Activated naive CD8-positive, alpha-beta T cell treated with anti-CD3 and anti-CD28 coated beads, Interleukin-2, amount 50 U/mL, for 24 hours (primary cell): Measurements from ENCODE around the gene TRIM54.
"Not testable (repeated sequence)": the region's sequence is repeated elsewhere in the genome, so short reads cannot be mapped to it uniquely, and the experiment has no call there.

ENCODE experiments used
- ATAC-seq: fragments of 150-1000 bp; cut with Tn5 transposase; one replicate; pipeline ENCODE4 v1.10.0; 2021
- DNase-seq: peaks from one replicate; pipeline ENCODE4 v3.0.0; 2021
- H3K27ac Mint-ChIP-seq: one replicate; pipeline ENCODE4 v1.8.0; 2021; ENCODE audit warnings: mild to moderate bottlenecking, mixed read lengths
- H3K27me3 Mint-ChIP-seq: one replicate; pipeline ENCODE4 v1.8.0; 2021; ENCODE audit warnings: mixed read lengths
- H3K36me3 Mint-ChIP-seq: one replicate; pipeline ENCODE4 v1.8.0; 2021; ENCODE audit warnings: low read depth, mixed read lengths
- H3K4me1 Mint-ChIP-seq: one replicate; pipeline ENCODE4 v1.8.0; 2021; ENCODE audit warnings: mixed read lengths
- H3K4me3 Mint-ChIP-seq: one replicate; pipeline ENCODE4 v1.8.0; 2021; ENCODE audit warnings: mild to moderate bottlenecking, moderate library complexity, mixed read lengths
- H3K9me3 Mint-ChIP-seq: one replicate; pipeline ENCODE4 v1.8.0; 2021; ENCODE audit warnings: mixed read lengths

The TRIM54 gene

DNA sequence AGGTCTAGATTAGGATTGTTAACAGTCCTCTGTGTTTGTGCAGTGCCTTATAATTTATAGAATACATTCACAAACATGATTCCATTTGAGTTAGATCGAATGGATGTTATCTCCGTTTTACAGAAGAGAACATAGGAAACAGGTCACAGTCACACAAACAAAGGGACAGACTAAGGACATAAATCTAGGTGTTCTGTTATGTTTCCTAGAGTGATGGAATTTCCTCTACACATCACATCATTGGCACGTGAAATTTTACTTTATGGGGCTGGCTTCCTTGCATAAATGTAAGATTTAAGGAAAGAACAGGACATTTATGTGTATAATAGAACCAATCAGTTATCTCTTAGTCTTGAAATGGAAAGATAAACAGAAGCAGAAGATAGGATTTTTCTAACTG lies 6.4 kb downstream of the TRIM54 start:
- DNase-seq, result no peak
- peaks cover 9% of the 10 kb centered on the region for H3K27me3 Mint-ChIP-seq

DNA sequence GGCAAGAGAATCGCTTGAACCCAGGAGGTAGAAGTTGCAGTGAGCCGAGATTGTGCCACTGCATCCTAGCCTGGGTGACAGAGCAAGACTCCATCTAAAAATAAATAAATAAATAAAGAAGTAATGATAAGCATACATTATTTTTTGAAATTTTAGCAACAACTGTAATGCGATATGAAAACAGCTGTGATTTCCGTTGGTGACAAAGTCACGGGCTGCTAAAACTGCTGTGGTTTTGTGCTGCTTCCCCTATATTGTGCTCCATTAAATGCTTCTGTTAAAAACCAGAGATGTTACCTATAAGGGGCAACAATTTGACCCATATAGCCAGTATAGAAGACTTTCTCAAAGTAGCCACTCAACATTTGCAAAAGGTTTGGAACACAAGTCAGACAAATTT lies 8.3 kb downstream of the TRIM54 start:
- no peaks in the 10 kb centered on the region for H3K9me3 Mint-ChIP-seq
- H3K27ac Mint-ChIP-seq, result no peak overlapping the region
- H3K4me3 Mint-ChIP-seq, result no peak overlapping the region
- ATAC-seq, result no peak
- H3K27me3 Mint-ChIP-seq, result peaks cover 10% of the 10 kb centered on the region
- no peak for DNase-seq
- no peaks in the 10 kb centered on the region for H3K4me1 Mint-ChIP-seq
- no peaks in the 10 kb centered on the region for H3K36me3 Mint-ChIP-seq

More for the DNA sequence above, 6.4 kb downstream of the TRIM54 start:
- Mint-ChIP-seq H3K27ac (no peak overlapping the region), H3K4me3 (no peak overlapping the region), H3K36me3 (no peaks in the 10 kb centered on the region), H3K4me1 (no peaks in the 10 kb centered on the region), H3K9me3 (no peaks in the 10 kb centered on the region)
- ATAC-seq, result no peak

DNA sequence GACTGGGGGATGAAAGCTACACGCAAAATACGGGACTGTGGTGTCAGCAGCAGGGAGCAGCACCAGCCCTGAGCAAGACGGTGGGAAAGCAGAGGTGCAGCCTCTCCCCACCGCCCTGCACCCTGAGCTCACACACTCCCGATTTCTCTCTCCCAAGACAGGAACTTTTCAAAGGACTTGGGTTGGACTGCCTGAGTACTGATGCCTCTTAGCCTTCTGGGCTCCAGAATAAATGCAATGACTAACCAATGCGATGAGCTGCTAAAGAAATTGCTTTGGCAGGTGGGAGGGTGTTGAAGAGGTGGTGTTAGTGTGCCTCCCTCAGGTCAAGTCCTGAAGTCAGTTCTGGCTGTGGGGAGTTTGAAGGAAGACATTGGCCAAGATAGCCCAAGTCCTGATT lies 9.6 kb downstream of the TRIM54 start:
- no peak overlapping the region for H3K4me3 Mint-ChIP-seq
- no peaks in the 10 kb centered on the region for H3K9me3 Mint-ChIP-seq
- no peak for DNase-seq
- no peaks in the 10 kb centered on the region for H3K4me1 Mint-ChIP-seq
- H3K36me3 Mint-ChIP-seq, result no peaks in the 10 kb centered on the region
- H3K27ac Mint-ChIP-seq, result no peak overlapping the region
- H3K27me3 Mint-ChIP-seq, result peaks cover 12% of the 10 kb centered on the region
- ATAC-seq, result no peak

- H3K4me1 Mint-ChIP-seq, result no peaks in the 10 kb centered on the region
- no peak overlapping the region for H3K4me3 Mint-ChIP-seq
- H3K27ac Mint-ChIP-seq, result no peak overlapping the region
- no peaks in the 10 kb centered on the region for H3K9me3 Mint-ChIP-seq
- DNase-seq (no peak), ATAC-seq (no peak)
- H3K36me3 Mint-ChIP-seq, result no peaks in the 10 kb centered on the region
- peaks cover 17% of the 10 kb centered on the region for H3K27me3 Mint-ChIP-seq
Observed at GRCh38 chr2:27294928-27295327, 12.7 kb downstream of the TRIM54 start.

GRCh38 chr2:27296481-27296880 lies 14.3 kb downstream of the TRIM54 start:
- H3K36me3 Mint-ChIP-seq, result no peaks in the 10 kb centered on the region
- no peak overlapping the region for H3K27ac Mint-ChIP-seq
- no peak overlapping the region for H3K4me3 Mint-ChIP-seq
- H3K27me3 Mint-ChIP-seq, result peaks cover 17% of the 10 kb centered on the region
- ATAC-seq (no peak), DNase-seq (no peak)
- H3K4me1 Mint-ChIP-seq, result no peaks in the 10 kb centered on the region
- no peaks in the 10 kb centered on the region for H3K9me3 Mint-ChIP-seq

DNA sequence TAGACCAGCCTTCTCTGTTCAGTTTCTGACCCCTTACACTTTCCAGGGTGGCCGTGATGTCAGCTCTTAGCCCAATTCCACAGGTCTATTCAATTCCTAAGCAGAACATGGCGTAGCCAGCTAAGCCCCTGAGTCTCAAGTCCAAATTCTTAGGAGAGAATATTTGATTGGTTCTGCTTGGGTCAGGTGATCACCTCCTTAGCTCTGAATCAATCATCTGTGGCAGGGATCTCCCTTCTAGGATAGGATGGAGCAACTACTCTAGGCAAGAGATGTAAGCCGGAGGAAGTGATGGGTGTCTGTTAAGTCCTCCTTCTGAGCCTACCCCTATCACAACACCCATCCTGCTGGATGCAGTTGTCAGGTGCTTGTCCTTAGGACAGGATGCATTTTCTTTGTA lies 15.0 kb downstream of the TRIM54 start:
- Mint-ChIP-seq H3K27me3 (peaks cover 16% of the 10 kb centered on the region), H3K36me3 (no peaks in the 10 kb centered on the region), H3K4me1 (no peaks in the 10 kb centered on the region), H3K27ac (no peak overlapping the region), H3K9me3 (no peaks in the 10 kb centered on the region), H3K4me3 (no peak overlapping the region)
- ATAC-seq (no peak), DNase-seq (no peak)

- Mint-ChIP-seq H3K27ac (no peak overlapping the region), H3K36me3 (no peaks in the 10 kb centered on the region), H3K4me3 (no peak overlapping the region), H3K9me3 (no peaks in the 10 kb centered on the region), H3K27me3 (peaks cover 14% of the 10 kb centered on the region), H3K4me1 (peaks cover 3% of the 10 kb centered on the region)
- ATAC-seq (no peak), DNase-seq (no peak)
Observed at GRCh38 chr2:27298391-27299080, 16.3 kb downstream of the TRIM54 start.

DNA sequence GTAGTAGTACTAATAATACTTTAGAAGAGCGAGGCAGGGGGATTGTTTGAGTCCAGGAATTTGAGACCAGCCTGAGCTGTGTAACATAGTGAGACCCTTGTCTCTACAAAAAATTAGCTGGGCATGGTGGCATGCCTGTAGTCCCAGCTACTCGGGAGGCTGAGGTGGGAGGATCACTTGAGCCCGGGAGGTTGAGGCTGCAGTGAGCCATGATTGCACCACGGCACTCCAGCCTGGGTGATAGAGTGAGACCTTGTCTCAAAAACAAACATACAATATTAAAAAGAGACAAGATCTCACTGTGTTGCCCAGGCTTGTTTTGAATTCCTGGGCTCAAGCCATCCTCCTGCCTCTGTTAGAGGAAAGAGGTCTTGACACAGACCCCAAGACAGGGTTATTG lies 18.4 kb downstream of the TRIM54 start:
- not testable (repeated sequence) for DNase-seq, H3K9me3 Mint-ChIP-seq, H3K36me3 Mint-ChIP-seq, H3K4me3 Mint-ChIP-seq, H3K27ac Mint-ChIP-seq, ATAC-seq, H3K4me1 Mint-ChIP-seq
- H3K27me3 Mint-ChIP-seq, result peaks cover 23% of the 10 kb centered on the region

DNA sequence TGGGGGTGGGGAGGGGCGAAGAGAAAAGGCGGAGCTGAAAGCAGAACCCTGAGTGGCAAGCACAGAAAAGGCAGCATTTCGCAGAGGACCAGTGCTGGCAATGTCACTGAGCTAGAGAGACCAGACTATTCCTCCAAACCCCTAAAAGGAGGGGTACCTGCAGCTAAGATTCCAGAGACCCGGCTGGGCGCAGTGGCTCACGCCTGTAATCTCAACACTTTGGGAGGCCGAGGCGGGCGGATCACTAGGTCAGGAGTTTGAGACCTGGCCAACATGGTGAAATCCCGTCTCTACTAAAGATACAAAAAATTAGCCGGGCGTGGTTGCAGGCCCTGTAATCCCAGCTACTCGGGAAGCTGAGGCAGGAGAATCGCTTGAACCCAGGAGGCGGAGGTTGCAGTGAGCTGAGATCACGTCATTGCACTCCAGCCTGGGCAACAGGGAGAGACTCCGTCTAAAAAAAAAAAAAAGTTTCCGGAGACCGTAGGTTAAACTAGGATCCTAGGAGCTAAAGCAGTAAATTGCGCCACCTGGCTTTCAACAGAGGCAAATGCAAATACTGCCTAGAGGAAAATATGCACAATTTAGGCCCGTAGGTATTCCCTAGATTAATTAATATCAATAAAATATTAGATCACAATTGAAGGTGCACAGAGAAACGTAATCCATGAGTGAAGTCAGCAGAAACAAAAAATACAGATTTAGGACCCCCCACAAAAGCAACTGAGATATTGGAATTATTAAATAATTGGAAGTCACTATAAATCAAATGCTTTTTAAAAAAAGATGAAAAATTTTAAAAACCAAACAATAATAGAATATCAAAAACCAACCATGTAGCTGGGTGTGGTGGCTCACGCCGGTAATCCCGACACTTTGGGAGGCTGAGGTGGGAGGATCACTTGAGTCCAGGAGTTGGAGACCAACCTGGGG lies 21.1 kb downstream of the TRIM54 start:
- ATAC-seq, result peak; percentile 74
- Mint-ChIP-seq H3K27me3 (peaks cover 22% of the 10 kb centered on the region), H3K36me3 (no peaks in the 10 kb centered on the region), H3K4me1 (peaks cover 12% of the 10 kb centered on the region), H3K9me3 (no peaks in the 10 kb centered on the region), H3K27ac (no peak overlapping the region), H3K4me3 (peak overlapping the region; percentile 52)
- DNase-seq, result peak; percentile 44

GRCh38 chr2:27304488-27305240 lies 22.4 kb downstream of the TRIM54 start:
- H3K36me3 Mint-ChIP-seq, result peaks cover 4% of the 10 kb centered on the region
- ATAC-seq, result no peak
- H3K4me3 Mint-ChIP-seq, result no peak overlapping the region
- no peak for DNase-seq
- no peak overlapping the region for H3K27ac Mint-ChIP-seq
- no peaks in the 10 kb centered on the region for H3K9me3 Mint-ChIP-seq
- peaks cover 15% of the 10 kb centered on the region for H3K27me3 Mint-ChIP-seq
- H3K4me1 Mint-ChIP-seq, result peaks cover 12% of the 10 kb centered on the region

DNA sequence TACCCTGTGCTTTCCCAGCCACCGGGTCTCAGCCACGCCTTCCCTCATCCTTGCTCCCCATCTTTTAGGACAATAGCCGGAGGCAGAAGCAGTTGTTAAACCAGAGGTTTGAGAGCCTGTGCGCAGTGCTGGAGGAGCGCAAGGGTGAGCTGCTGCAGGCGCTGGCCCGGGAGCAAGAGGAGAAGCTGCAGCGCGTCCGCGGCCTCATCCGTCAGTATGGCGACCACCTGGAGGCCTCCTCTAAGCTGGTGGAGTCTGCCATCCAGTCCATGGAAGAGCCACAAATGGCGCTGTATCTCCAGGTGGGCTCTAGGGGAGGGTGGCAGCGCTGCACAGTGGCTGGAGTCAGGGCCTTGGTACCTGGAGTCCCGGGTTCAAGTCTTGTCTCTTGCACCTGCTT lies 23.3 kb downstream of the TRIM54 start:
- H3K9me3 Mint-ChIP-seq, result no peaks in the 10 kb centered on the region
- H3K4me1 Mint-ChIP-seq, result peaks cover 12% of the 10 kb centered on the region
- peaks cover 15% of the 10 kb centered on the region for H3K27me3 Mint-ChIP-seq
- H3K36me3 Mint-ChIP-seq, result peaks cover 8% of the 10 kb centered on the region
- H3K4me3 Mint-ChIP-seq, result no peak overlapping the region
- DNase-seq, result no peak
- ATAC-seq, result no peak
- H3K27ac Mint-ChIP-seq, result no peak overlapping the region

DNA sequence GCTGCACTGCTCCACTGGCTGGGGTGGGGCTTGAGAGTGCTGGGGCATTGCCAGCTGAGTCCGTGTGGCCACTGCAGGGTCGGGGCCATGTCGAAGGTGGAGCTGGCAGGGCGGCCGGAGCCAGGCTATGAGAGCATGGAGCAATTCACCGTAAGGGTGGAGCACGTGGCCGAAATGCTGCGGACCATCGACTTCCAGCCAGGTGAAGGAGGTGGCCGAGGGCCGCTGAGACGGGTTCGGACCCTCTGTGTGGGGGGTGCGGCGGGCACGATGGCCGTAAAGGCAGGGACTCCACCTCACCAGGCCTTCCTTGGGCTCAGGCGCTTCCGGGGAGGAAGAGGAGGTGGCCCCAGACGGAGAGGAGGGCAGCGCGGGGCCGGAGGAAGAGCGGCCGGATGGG lies 23.9 kb downstream of the TRIM54 start:
- ATAC-seq (no peak), DNase-seq (no peak)
- H3K36me3 Mint-ChIP-seq, result peaks cover 8% of the 10 kb centered on the region
- peaks cover 12% of the 10 kb centered on the region for H3K4me1 Mint-ChIP-seq
- no peak overlapping the region for H3K4me3 Mint-ChIP-seq
- H3K27ac Mint-ChIP-seq, result no peak overlapping the region
- no peaks in the 10 kb centered on the region for H3K9me3 Mint-ChIP-seq
- peaks cover 15% of the 10 kb centered on the region for H3K27me3 Mint-ChIP-seq

- Mint-ChIP-seq H3K36me3 (peaks cover 14% of the 10 kb centered on the region), H3K9me3 (no peaks in the 10 kb centered on the region), H3K27ac (no peak overlapping the region), H3K4me3 (peak overlapping the region; percentile 46), H3K27me3 (peaks cover 15% of the 10 kb centered on the region), H3K4me1 (peaks cover 12% of the 10 kb centered on the region)
- ATAC-seq (peak; percentile 50), DNase-seq (peak; percentile 54)
Observed at GRCh38 chr2:27306573-27307286, 24.5 kb downstream of the TRIM54 start.

DNA sequence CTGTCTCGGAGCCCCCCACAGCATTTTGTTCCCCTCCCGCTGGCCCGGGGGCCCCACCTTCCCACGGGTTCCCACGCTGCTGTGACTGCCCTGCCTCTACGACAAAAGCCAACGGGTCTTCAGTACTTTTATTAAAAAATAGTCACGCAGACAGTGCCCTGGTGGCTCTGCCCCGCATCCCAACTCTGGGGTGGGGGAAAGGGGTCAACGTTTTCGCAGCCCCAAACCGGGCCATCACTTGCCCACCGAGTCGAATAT lies 25.0 kb downstream of the TRIM54 start:
- H3K4me3 Mint-ChIP-seq, result peak overlapping the region; percentile 26
- peaks cover 15% of the 10 kb centered on the region for H3K27me3 Mint-ChIP-seq
- H3K9me3 Mint-ChIP-seq, result no peaks in the 10 kb centered on the region
- peaks cover 14% of the 10 kb centered on the region for H3K36me3 Mint-ChIP-seq
- ATAC-seq (no peak), DNase-seq (no peak)
- no peak overlapping the region for H3K27ac Mint-ChIP-seq
- H3K4me1 Mint-ChIP-seq, result peaks cover 12% of the 10 kb centered on the region
